Astrocyte of the spinal cord (primary cell): ENCODE results near the gene CTDSP1.

Experiments
- DNase-seq: peaks from one replicate; pipeline ENCODE4 v3.0.0; 2011; ENCODE audit warnings: low read depth, low spot score
- H3K4me3 ChIP-seq: 2 replicates; pipeline ENCODE4 v1.5.1; 2011; ENCODE audit warnings: low read depth, mild to moderate bottlenecking, low read length, moderate library complexity
- in situ Hi-C: cut with HindIII; loops from 2 replicates; pipeline ENCODE4 v1.10.0; 2017; ENCODE audit warnings: low sequenced_read_pairs
- TF ChIP-seq, protein P1 (sequence below): IDR thresholded peaks from 2 replicates; pipeline ENCODE4 v1.5.1; 2012; ENCODE audit warnings: low read depth, mild to moderate bottlenecking, low read length, inconsistent platforms

The CTDSP1 gene

DNA sequence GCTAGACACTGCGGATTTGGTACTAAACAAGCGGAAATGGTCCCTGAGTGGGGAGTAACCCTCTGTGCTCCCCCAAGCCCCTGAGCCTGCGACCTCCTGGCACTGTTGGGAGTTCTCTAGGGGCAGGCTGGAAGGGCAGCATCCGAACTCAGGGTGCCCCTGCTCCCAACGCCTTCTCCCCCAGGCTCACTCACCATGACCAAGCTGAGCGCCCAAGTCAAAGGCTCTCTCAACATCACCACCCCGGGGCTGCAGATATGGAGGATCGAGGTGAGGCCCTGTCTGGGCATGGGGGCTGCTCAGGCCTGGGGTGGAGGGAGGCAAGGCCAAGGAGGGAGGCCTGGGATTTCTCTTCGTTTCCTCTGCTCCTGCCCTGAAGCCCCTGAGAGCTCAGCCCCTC is 23.9 kb downstream of the CTDSP1 start:
- TF ChIP-seq, protein P1, sequence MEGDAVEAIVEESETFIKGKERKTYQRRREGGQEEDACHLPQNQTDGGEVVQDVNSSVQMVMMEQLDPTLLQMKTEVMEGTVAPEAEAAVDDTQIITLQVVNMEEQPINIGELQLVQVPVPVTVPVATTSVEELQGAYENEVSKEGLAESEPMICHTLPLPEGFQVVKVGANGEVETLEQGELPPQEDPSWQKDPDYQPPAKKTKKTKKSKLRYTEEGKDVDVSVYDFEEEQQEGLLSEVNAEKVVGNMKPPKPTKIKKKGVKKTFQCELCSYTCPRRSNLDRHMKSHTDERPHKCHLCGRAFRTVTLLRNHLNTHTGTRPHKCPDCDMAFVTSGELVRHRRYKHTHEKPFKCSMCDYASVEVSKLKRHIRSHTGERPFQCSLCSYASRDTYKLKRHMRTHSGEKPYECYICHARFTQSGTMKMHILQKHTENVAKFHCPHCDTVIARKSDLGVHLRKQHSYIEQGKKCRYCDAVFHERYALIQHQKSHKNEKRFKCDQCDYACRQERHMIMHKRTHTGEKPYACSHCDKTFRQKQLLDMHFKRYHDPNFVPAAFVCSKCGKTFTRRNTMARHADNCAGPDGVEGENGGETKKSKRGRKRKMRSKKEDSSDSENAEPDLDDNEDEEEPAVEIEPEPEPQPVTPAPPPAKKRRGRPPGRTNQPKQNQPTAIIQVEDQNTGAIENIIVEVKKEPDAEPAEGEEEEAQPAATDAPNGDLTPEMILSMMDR = no peak
- H3K4me3 ChIP-seq = no peak overlapping the region
- DNase-seq = no peak
- in situ Hi-C loops = no loop called here

DNA sequence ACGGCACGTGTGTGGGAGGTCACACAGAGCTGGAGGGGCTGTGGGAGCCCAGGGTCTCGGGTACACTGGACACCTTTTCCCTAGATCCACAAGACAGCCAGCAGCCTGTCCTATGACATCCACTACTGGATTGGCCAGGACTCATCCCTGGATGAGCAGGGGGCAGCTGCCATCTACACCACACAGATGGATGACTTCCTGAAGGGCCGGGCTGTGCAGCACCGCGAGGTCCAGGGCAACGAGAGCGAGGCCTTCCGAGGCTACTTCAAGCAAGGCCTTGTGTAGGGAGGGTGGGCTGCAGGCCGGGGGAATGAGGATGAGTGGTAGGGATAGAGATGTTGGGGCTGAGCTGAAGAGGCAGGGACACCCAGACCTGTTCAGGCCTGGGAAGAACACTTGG is 25.9 kb downstream of the CTDSP1 start:
- TF ChIP-seq, protein P1 = no peak
- no peak for DNase-seq
- H3K4me3 ChIP-seq = no peak overlapping the region
- in situ Hi-C loops = no loop called here

DNA sequence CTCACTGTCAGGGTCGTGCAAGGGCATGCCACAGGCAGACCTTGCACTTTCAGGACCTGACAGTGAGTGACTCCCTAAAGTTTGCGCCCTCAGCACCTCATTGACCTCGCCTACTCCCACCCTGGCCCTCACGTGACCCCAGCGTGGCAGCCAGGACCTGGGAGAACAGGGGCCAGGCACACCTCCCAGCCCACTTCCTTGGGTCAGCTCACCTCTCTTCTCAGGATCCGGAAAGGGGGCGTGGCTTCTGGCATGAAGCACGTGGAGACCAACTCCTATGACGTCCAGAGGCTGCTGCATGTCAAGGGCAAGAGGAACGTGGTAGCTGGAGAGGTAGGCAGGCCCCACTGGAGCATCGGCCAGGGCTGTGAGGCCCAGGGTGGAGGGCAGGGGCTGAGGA is 28.1 kb downstream of the CTDSP1 start:
- TF ChIP-seq, protein P1 = no peak
- DNase-seq = no peak
- no peak overlapping the region for H3K4me3 ChIP-seq
- in situ Hi-C loops = no loop called here

DNA sequence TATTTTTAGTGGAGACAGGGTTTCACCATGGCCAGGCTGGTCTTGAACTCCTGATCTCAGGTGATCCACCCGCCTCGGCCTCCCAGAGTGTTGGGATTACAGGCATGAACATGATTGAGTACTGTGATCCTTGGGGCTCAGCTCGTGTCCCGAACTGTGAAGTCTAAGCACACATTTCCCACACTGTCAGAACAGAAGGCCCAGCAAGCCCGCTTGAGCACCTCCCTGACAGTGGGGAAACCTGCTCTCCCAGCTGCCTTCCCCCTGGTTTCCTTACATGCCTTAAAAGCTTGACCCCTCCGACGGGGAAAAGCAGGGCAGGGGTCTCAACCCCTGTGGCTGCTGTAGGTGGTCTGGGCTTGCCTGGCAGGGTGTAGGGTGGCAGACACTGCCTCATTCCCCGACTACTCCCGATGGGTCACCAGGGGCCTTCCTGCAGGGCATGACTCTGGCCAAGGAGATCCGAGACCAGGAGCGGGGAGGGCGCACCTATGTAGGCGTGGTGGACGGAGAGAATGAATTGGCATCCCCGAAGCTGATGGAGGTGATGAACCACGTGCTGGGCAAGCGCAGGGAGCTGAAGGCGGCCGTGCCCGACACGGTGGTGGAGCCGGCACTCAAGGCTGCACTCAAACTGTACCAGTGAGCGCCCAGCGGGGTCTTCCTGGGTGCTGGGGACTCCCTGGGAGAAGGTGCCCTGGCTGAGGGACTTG is 29.3 kb downstream of the CTDSP1 start:
- H3K4me3 ChIP-seq = no peak overlapping the region
- in situ Hi-C loops = no loop called here

DNA sequence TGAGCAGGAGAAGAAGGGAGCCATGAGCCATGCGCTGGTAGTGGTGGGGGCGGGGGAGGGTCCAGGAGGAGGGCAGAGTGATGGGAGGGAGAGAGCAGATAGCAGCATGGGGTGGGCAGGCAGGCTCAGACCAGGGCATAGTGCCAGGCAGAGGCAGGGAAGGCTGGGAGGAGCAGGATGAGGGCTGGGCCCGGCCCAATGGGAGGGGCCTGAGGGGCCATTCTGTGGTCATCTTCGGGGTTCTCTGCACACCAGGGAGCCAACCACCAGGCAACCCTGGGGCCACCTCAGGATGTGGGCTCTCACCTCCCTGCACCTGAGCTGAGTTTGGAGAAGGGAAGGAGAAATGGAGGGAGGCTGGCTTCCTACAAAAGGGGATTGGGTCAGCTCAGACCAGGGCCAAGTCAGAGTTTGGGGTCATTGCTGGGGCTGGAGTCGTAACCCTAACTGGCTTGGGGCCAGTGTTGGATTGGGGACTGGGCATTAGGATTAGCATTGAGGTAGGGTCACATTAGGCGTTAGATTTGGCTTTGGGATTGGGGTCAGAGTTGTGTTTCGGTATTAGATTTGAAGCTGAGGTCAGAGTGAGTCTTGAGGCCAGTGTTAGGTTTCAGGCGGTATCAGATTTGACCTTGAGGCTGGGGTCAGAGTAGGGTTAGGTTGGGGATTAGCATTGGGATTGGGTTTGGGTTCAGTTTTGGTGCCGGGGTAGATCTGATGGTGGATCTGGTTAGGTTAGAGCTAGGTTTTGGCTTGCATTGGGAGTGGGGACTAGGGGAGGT is 30.4 kb downstream of the CTDSP1 start:
- in situ Hi-C loops = no loop called here
- TF ChIP-seq, protein P1 = no peak
- no peak overlapping the region for H3K4me3 ChIP-seq
- no peak for DNase-seq

More for the DNA sequence above, 29.3 kb downstream of the CTDSP1 start:
- no peak for DNase-seq
- TF ChIP-seq, protein P1 = no peak

DNA sequence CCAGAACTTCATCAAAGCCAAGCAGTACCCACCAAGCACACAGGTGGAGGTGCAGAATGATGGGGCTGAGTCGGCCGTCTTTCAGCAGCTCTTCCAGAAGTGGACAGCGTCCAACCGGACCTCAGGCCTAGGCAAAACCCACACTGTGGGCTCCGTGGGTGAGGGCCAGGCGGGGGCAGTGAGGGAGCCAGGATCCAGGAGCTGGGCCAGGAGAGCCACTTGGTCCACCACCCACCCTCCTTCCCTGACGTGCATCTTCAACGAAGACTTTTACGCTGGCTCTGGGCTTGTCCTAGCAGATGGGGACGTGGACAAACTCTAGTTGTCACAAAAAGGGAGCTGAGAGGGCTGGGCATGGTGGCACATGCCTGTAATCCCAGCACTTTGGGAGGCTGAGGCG is 31.1 kb downstream of the CTDSP1 start:
- DNase-seq = no peak
- TF ChIP-seq, protein P1 = no peak
- no peak overlapping the region for H3K4me3 ChIP-seq
- in situ Hi-C loops = no loop called here
